H1 (cell line): ENCODE results near the gene GNAI2.
"Not testable (repeated sequence)": the region's sequence is repeated elsewhere in the genome, so short reads cannot be mapped to it uniquely, and the experiment has no call there.

Experiments used
- CHD7 ChIP-seq: fragments of 300-600 bp; sonication (generic); IDR thresholded peaks from 2 replicates; pipeline ENCODE4 v1.7.1; 2012; ENCODE audit warnings: low read length, moderate library complexity, mild to moderate bottlenecking, inconsistent platforms; ENCODE audit not compliant: insufficient replicate concordance
- CTCF ChIP-seq, 3 experiments: IDR thresholded peaks; 1 replicate in 2 of 3; 2 replicates in 1 of 3; pipeline versions ENCODE4 v1.5.1 to v1.6.1; 2011; ENCODE audit warnings: low read length in 3 of 3, mild to moderate bottlenecking in 3 of 3, inconsistent platforms in 2 of 3, low read depth in 1 of 3, moderate library complexity in 1 of 3; ENCODE audit not compliant: insufficient read depth in 1 of 3; ENCODE audit errors: control extremely low read depth in 1 of 3
- EP300 ChIP-seq, 2 experiments: IDR thresholded peaks; 1 replicate in 1 of 2; 2 replicates in 1 of 2; pipeline ENCODE4 v1.6.1; 2011 to 2012; ENCODE audit warnings: low read depth in 2 of 2, low read length in 2 of 2, mild to moderate bottlenecking in 2 of 2, borderline replicate concordance in 1 of 2, inconsistent platforms in 1 of 2, moderate library complexity in 1 of 2
- HDAC6 ChIP-seq: IDR thresholded peaks from one replicate; pipeline ENCODE4 v1.7.1; 2012; ENCODE audit warnings: low read depth, mild to moderate bottlenecking, inconsistent platforms, low read length, moderate library complexity
- POLR2A ChIP-seq, 2 experiments: IDR thresholded peaks; 1 replicate in 1 of 2; 2 replicates in 1 of 2; pipeline ENCODE4 v1.6.1; 2011; ENCODE audit warnings: low read depth in 2 of 2, low read length in 2 of 2, mild to moderate bottlenecking in 2 of 2; ENCODE audit errors: control extremely low read depth in 1 of 2
- TCF12 ChIP-seq: IDR thresholded peaks from 2 replicates; pipeline ENCODE4 v1.6.1; 2011; ENCODE audit warnings: low read depth, mild to moderate bottlenecking, low read length

GRCh38 chr3:50228184-50228763 lies 7.7 kb upstream of the GNAI2 start:
- TF ChIP-seq TCF12; POLR2A (IDR thresholded peaks at IDR 0.05; ENCODE audit: control extremely low read depth in 1 of 2, low read depth in 2 of 2, low read length in 2 of 2); EP300 (IDR thresholded peaks at IDR 0.05; ENCODE audit: borderline replicate concordance in 1 of 2, low read depth in 2 of 2, low read length in 2 of 2); CTCF (IDR thresholded peaks at IDR 0.05; ENCODE audit: control extremely low read depth in 1 of 3, insufficient read depth in 1 of 3, low read depth in 1 of 3, low read length in 3 of 3); CHD7; HDAC6: not testable (repeated sequence)
